HepG2 (cell line): Measurements from ENCODE around the gene SPAG7. TPM values are rescaled to one million over a fixed set of nuclear protein-coding genes. Genes with fewer than 3 reads are reported as not detected.

Source experiments
- ARID2 ChIP-seq: sonication (generic); formaldehyde crosslinking; IDR thresholded peaks from 2 replicates; pipeline ENCODE4 v1.8.1; 2022; ENCODE audit warnings: mild to moderate bottlenecking, missing genetic modification reagents, borderline replicate concordance
- ARID5B ChIP-seq: IDR thresholded peaks from 2 replicates; pipeline ENCODE4 v1.4.0; 2020; ENCODE audit warnings: mild to moderate bottlenecking, missing genetic modification reagents
- CBX5 ChIP-seq: sonication (generic); formaldehyde crosslinking; IDR thresholded peaks from 2 replicates; pipeline ENCODE4 v1.4.0; 2020; ENCODE audit warnings: missing genetic modification reagents, borderline replicate concordance
- CC2D1A ChIP-seq: sonication (generic); formaldehyde crosslinking; IDR thresholded peaks from 2 replicates; pipeline ENCODE4 v1.8.1; 2023; ENCODE audit warnings: mild to moderate bottlenecking, missing genetic modification reagents
- EP300 ChIP-seq, 3 experiments: sonication (generic) in 1 of 3; formaldehyde crosslinking in 1 of 3; IDR thresholded peaks; 2 replicates each; pipeline versions ENCODE4 v1.5.1 to v1.6.1; 2011 to 2020; ENCODE audit warnings: low read depth in 2 of 3, low read length in 2 of 3, borderline replicate concordance in 1 of 3, improper control_type of control experiment in 1 of 3, mild to moderate bottlenecking in 1 of 3, missing genetic modification reagents in 1 of 3, moderate library complexity in 1 of 3
- GMEB1 ChIP-seq: sonication (generic); formaldehyde crosslinking; IDR thresholded peaks from 2 replicates; pipeline ENCODE4 v1.5.1; 2020; ENCODE audit warnings: missing genetic modification reagents, mild to moderate bottlenecking, borderline replicate concordance
- HOXA9 ChIP-seq: sonication (generic); formaldehyde crosslinking; IDR thresholded peaks from 2 replicates; pipeline ENCODE4 v1.8.1; 2022; ENCODE audit warnings: missing genetic modification reagents, mild to moderate bottlenecking, moderate library complexity, borderline replicate concordance
- IKZF4 ChIP-seq: sonication (generic); formaldehyde crosslinking; IDR thresholded peaks from 2 replicates; pipeline ENCODE4 v1.5.1; 2020; ENCODE audit warnings: borderline replicate concordance, mild to moderate bottlenecking, low read depth, missing genetic modification reagents; ENCODE audit errors: not compliant biosample characterization
- MBNL3 ChIP-seq: fragments of 250-450 bp; sonication (Bioruptor Pico); conservative IDR thresholded peaks from 2 replicates; pipeline ENCODE4 v1.8.0; 2022; ENCODE audit warnings: mild to moderate bottlenecking, inconsistent platforms
- NFYB ChIP-seq: sonication (generic); formaldehyde crosslinking; IDR thresholded peaks from 2 replicates; pipeline ENCODE4 v1.4.0; 2020; ENCODE audit warnings: missing genetic modification reagents
- TBX3 ChIP-seq: fragments of 450-650 bp; IDR thresholded peaks from 2 replicates; pipeline ENCODE4 v1.6.1; 2017; ENCODE audit warnings: antibody characterized with exemption, mild to moderate bottlenecking, inconsistent platforms, borderline replicate concordance
- ZNF33A ChIP-seq: sonication (generic); formaldehyde crosslinking; IDR thresholded peaks from 2 replicates; pipeline ENCODE4 v1.5.1; 2020; ENCODE audit warnings: missing genetic modification reagents, mild to moderate bottlenecking, moderate library complexity, borderline replicate concordance
- ZNF766 ChIP-seq: sonication (generic); formaldehyde crosslinking; IDR thresholded peaks from 2 replicates; pipeline ENCODE4 v1.5.0; 2020; ENCODE audit warnings: missing genetic modification reagents, borderline replicate concordance
- polyA plus RNA-seq, 8 experiments: library from polyadenylated mRNA; depleted of rRNA in 3 of 8; stranded (reverse) in 7 of 8; unstranded in 1 of 8; fragments of >200 nt; fragmentation: Illumina TruSeq in 4 of 8; extraction: Trizol in 4 of 8; gene quantifications; 2 replicates each; pipeline versions ENCODE4 v1.2.1 to v1.2.3, GENCODE V29; 2011 to 2016; ENCODE audit warnings: low read depth in 4 of 8, missing spikeins in 1 of 8, mixed read lengths in 1 of 8; ENCODE audit not compliant: insufficient read depth in 1 of 8
- total RNA-seq, 5 experiments: library from RNA; depleted of rRNA; stranded (reverse); fragments of >200 nt; fragmentation: Illumina TruSeq; extraction: Trizol; gene quantifications; 2 replicates each; pipeline ENCODE4 v1.2.3, GENCODE V29; 2016; ENCODE audit warnings: low read depth in 1 of 5
- TF ChIP-seq, protein P1 (sequence below): sonication (generic); formaldehyde crosslinking; IDR thresholded peaks from 2 replicates; pipeline ENCODE4 v1.8.0; 2022; ENCODE audit warnings: missing genetic modification reagents, mild to moderate bottlenecking, moderate library complexity, borderline replicate concordance
- TF ChIP-seq, protein P2 (sequence below): sonication (generic); formaldehyde crosslinking; IDR thresholded peaks from 2 replicates; pipeline ENCODE4 v1.5.0; 2020; ENCODE audit warnings: missing genetic modification reagents, mild to moderate bottlenecking, borderline replicate concordance

SPAG7 gene
- total and polyA plus RNA-seq, 2 of the 13 experiments (the other 11 are each of a cell fraction or from before 2014, with no cell fraction given): 51.0 to 59.0 TPM

- TF ChIP-seq TBX3: 0 out of 2 replicates have a peak, but pooled peaks have one; percentile 19
- TF ChIP-seq, protein P1, sequence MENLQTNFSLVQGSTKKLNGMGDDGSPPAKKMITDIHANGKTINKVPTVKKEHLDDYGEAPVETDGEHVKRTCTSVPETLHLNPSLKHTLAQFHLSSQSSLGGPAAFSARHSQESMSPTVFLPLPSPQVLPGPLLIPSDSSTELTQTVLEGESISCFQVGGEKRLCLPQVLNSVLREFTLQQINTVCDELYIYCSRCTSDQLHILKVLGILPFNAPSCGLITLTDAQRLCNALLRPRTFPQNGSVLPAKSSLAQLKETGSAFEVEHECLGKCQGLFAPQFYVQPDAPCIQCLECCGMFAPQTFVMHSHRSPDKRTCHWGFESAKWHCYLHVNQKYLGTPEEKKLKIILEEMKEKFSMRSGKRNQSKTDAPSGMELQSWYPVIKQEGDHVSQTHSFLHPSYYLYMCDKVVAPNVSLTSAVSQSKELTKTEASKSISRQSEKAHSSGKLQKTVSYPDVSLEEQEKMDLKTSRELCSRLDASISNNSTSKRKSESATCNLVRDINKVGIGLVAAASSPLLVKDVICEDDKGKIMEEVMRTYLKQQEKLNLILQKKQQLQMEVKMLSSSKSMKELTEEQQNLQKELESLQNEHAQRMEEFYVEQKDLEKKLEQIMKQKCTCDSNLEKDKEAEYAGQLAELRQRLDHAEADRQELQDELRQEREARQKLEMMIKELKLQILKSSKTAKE (CRISPR knock-in tag): peak; percentile 90
- TF ChIP-seq HOXA9 (CRISPR knock-in tag): no peak; the same call in 1 of the 2 replicates
- peak; percentile 75 for TF ChIP-seq ARID5B
- TF ChIP-seq GMEB1 (CRISPR knock-in tag): no peak
- TF ChIP-seq CC2D1A (CRISPR knock-in tag): no peak
- peak in 1 of 2 experiments; percentile 51; a peak in 1 of 4 replicates for TF ChIP-seq EP300 (IDR thresholded peaks at IDR 0.05; ENCODE audit: low read depth in 2 of 2, low read length in 2 of 2)
- peak; percentile 29; the same call in 1 of the 2 replicates for TF ChIP-seq EP300 (CRISPR knock-in tag; IDR thresholded peaks at IDR 0.05; ENCODE audit: borderline replicate concordance)
- TF ChIP-seq, protein P2, sequence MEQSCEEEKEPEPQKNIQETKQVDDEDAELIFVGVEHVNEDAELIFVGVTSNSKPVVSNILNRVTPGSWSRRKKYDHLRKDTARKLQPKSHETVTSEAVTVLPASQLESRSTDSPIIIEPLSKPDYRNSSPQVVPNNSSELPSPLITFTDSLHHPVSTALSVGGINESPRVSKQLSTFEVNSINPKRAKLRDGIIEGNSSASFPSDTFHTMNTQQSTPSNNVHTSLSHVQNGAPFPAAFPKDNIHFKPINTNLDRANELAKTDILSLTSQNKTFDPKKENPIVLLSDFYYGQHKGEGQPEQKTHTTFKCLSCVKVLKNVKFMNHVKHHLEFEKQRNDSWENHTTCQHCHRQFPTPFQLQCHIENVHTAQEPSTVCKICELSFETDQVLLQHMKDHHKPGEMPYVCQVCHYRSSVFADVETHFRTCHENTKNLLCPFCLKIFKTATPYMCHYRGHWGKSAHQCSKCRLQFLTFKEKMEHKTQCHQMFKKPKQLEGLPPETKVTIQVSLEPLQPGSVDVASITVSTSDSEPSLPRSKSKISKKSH (CRISPR knock-in tag): no peak; the same call in 1 of the 2 replicates
- TF ChIP-seq IKZF4 (CRISPR knock-in tag): no peak
- TF ChIP-seq ZNF766: no peak
- TF ChIP-seq ARID2: no peak
- no peak for TF ChIP-seq NFYB (CRISPR knock-in tag)
- no peak for TF ChIP-seq CBX5 (CRISPR knock-in tag)
- no peak for TF ChIP-seq MBNL3 (CRISPR knock-in tag)
- 0 out of 2 replicates have a peak, but pooled peaks have one; percentile 9 for TF ChIP-seq ZNF33A (CRISPR knock-in tag)
These were observed 18.1 kb downstream of the SPAG7 start (continued) for GRCh38 chr17:4949321-4950074.
